ENCODE data around the gene ASXL1. TPM values are rescaled to one million over a fixed set of nuclear protein-coding genes. Genes with fewer than 3 reads are reported as not detected.
"Not testable (repeated sequence)": the region's sequence is repeated elsewhere in the genome, so short reads cannot be mapped to it uniquely, and the experiment has no call there.

Gene ASXL1
- total RNA-seq, 2 donors from 2014 or later: 88.9 to 98.6 TPM

DNA sequence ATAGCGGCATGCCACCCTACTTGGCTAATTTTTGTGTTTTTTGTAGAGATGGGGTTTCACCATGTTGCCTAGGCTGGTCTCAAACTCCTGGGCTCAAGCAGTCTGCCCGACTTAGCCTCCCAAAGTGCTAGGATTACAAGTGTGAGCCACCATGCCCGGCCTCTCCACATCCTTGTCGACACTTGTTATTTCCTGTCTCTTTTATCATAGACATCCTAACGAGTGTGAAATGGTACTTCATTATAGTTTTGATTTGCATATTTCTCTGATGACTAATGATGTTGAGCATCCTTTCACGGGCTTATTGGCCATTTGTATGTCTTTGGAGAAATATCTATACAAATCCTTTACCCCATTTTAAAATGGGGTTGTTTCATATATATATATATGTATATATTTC lies 39.0 kb upstream of the ASXL1 start:
- H3K4me3 Mint-ChIP-seq: no peak overlapping the region
- no peak for DNase-seq
- H3K4me1 Mint-ChIP-seq: no peaks in the 10 kb centered on the region
- no peak overlapping the region for H3K27ac ChIP-seq (ENCODE audit: low read depth, low read length)
- H3K9me3 Mint-ChIP-seq: no peaks in the 10 kb centered on the region
- H3K9me3 ChIP-seq (ENCODE audit: control insufficient read depth, low read length): no peaks in the 10 kb centered on the region
- H3K36me3 Mint-ChIP-seq (ENCODE audit: low read depth): peaks cover 56% of the 10 kb centered on the region
- 91 to 100% methylated on average over 2 to 5 of the region's 6 CpGs for WGBS, 2 experiments (ENCODE audit: insufficient coverage in 1 of 2, insufficient read length in 1 of 2)
- H3K27me3 Mint-ChIP-seq (ENCODE audit: insufficient read depth): no peaks in the 10 kb centered on the region
- TF ChIP-seq, protein P1, sequence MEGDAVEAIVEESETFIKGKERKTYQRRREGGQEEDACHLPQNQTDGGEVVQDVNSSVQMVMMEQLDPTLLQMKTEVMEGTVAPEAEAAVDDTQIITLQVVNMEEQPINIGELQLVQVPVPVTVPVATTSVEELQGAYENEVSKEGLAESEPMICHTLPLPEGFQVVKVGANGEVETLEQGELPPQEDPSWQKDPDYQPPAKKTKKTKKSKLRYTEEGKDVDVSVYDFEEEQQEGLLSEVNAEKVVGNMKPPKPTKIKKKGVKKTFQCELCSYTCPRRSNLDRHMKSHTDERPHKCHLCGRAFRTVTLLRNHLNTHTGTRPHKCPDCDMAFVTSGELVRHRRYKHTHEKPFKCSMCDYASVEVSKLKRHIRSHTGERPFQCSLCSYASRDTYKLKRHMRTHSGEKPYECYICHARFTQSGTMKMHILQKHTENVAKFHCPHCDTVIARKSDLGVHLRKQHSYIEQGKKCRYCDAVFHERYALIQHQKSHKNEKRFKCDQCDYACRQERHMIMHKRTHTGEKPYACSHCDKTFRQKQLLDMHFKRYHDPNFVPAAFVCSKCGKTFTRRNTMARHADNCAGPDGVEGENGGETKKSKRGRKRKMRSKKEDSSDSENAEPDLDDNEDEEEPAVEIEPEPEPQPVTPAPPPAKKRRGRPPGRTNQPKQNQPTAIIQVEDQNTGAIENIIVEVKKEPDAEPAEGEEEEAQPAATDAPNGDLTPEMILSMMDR (conservative IDR thresholded peaks at IDR 0.05): no peak
- no peak overlapping the region for H3K4me3 ChIP-seq (ENCODE audit: low read length)
- H3K36me3 ChIP-seq (ENCODE audit: control insufficient read depth, insufficient read depth, low read length): peaks cover 39% of the 10 kb centered on the region
- no peak overlapping the region for H3K27ac Mint-ChIP-seq
- no peak overlapping the region for H3K9ac ChIP-seq (ENCODE audit: extremely low read depth, low read length, poor library complexity, severe bottlenecking)
- no peaks in the 10 kb centered on the region for H3K27me3 ChIP-seq (ENCODE audit: control insufficient read depth, insufficient read depth, low read length, poor library complexity, severe bottlenecking)
- H3K4me1 ChIP-seq (ENCODE audit: control insufficient read depth, insufficient read depth, low read length): no peaks in the 10 kb centered on the region

DNA sequence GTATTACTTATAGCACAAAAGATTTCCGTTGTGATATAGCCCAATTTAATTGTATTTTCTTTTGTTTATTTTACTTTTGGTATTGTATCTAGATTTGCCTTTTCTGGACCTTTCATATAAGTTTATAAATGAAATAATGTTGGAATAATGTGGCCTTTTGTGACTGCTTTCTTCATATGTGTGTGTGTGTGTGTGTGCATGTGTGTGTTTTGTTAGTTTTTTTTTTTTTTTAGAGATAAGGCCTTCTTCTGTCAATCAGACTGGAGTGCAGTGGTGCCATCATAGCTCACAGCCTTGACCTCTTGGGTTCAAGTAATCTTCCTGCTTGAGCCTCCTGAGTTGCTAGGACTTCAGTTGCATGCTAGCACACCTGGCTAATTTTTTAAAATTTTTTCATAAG lies 37.8 kb upstream of the ASXL1 start:
- H3K36me3 Mint-ChIP-seq (ENCODE audit: low read depth): peaks cover 49% of the 10 kb centered on the region
- H3K9ac ChIP-seq (ENCODE audit: extremely low read depth, low read length, poor library complexity, severe bottlenecking): no peak overlapping the region
- TF ChIP-seq, protein P1 (conservative IDR thresholded peaks at IDR 0.05): no peak
- no peak overlapping the region for H3K27ac Mint-ChIP-seq
- H3K27ac ChIP-seq (ENCODE audit: low read depth, low read length): no peak overlapping the region
- H3K4me3 ChIP-seq (ENCODE audit: low read length): no peak overlapping the region
- no peak overlapping the region for H3K4me3 Mint-ChIP-seq
- H3K9me3 Mint-ChIP-seq: no peaks in the 10 kb centered on the region
- H3K36me3 ChIP-seq (ENCODE audit: control insufficient read depth, insufficient read depth, low read length): peaks cover 39% of the 10 kb centered on the region
- H3K4me1 ChIP-seq (ENCODE audit: control insufficient read depth, insufficient read depth, low read length): no peaks in the 10 kb centered on the region
- H3K27me3 ChIP-seq (ENCODE audit: control insufficient read depth, insufficient read depth, low read length, poor library complexity, severe bottlenecking): no peaks in the 10 kb centered on the region
- no peak for DNase-seq
- no peaks in the 10 kb centered on the region for H3K9me3 ChIP-seq (ENCODE audit: control insufficient read depth, low read length)
- H3K4me1 Mint-ChIP-seq: no peaks in the 10 kb centered on the region
- no CpG with 5 or more reads among the region's 1 CpG for WGBS, 2 experiments (ENCODE audit: insufficient coverage in 1 of 2, insufficient read length in 1 of 2)
- no peaks in the 10 kb centered on the region for H3K27me3 Mint-ChIP-seq (ENCODE audit: insufficient read depth)

DNA sequence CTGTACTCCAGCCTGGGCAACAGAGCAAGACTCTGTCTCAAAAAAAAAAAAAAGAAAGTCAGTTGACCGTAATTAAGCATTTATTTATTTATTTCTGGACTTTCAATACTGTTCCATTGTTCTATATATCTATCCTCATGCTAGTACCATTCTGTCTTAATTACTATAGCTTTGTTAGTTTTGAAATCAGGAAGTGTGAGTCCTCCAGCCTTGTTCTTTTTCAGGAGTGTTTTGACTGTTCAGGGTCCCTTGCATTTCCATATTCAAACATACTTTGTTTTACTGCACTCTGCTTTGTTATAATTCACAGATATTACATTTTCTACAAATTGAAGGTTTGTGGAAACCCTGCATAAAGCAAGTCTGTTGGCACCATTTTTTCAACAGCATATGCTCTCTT lies 36.7 kb upstream of the ASXL1 start:
- H3K4me1 ChIP-seq (ENCODE audit: control insufficient read depth, insufficient read depth, low read length): peaks cover 4% of the 10 kb centered on the region
- Mint-ChIP-seq H3K4me1 (peaks cover 8% of the 10 kb centered on the region), H3K36me3 (ENCODE audit: low read depth) (peaks cover 40% of the 10 kb centered on the region), H3K27ac (no peak overlapping the region), H3K4me3 (no peak overlapping the region), H3K27me3 (ENCODE audit: insufficient read depth) (no peaks in the 10 kb centered on the region), H3K9me3 (no peaks in the 10 kb centered on the region)
- H3K27ac ChIP-seq (ENCODE audit: low read depth, low read length): no peak overlapping the region
- no peak for DNase-seq
- H3K9ac ChIP-seq (ENCODE audit: extremely low read depth, low read length, poor library complexity, severe bottlenecking): no peak overlapping the region
- TF ChIP-seq, protein P1 (conservative IDR thresholded peaks at IDR 0.05): no peak
- no peaks in the 10 kb centered on the region for H3K9me3 ChIP-seq (ENCODE audit: control insufficient read depth, low read length)
- no CpG with 5 or more reads among the region's 1 CpG for whole genome bisulfite sequencing, 2 experiments (ENCODE audit: insufficient coverage in 1 of 2, insufficient read length in 1 of 2)
- no peak overlapping the region for H3K4me3 ChIP-seq (ENCODE audit: low read length)
- no peaks in the 10 kb centered on the region for H3K27me3 ChIP-seq (ENCODE audit: control insufficient read depth, insufficient read depth, low read length, poor library complexity, severe bottlenecking)
- peaks cover 29% of the 10 kb centered on the region for H3K36me3 ChIP-seq (ENCODE audit: control insufficient read depth, insufficient read depth, low read length)

DNA sequence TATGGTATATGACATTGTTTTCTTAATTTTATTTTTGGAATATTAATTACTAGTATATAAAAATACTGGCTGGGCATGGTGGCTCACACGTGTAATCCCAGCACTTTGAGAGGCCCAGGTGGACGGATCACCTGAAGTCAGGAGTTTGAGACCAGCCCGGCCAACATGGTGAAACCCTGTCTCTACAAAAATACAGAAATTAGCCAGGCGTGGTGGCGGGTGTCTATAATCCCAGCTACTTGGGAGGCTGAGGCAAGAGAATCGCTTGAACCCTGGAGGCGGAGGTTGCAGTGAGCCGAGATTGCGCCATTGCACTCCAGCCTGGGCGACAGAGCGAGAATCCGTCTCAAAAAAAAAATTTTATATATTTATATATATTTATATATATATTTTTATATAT lies 35.9 kb upstream of the ASXL1 start:
- not testable (repeated sequence) for H3K27me3 Mint-ChIP-seq (ENCODE audit: insufficient read depth); H3K9ac ChIP-seq (ENCODE audit: extremely low read depth, low read length, poor library complexity, severe bottlenecking); H3K27ac Mint-ChIP-seq; H3K9me3 Mint-ChIP-seq; DNase-seq; H3K9me3 ChIP-seq (ENCODE audit: control insufficient read depth, low read length); H3K4me3 ChIP-seq (ENCODE audit: low read length); H3K4me1 ChIP-seq (ENCODE audit: control insufficient read depth, insufficient read depth, low read length); H3K27me3 ChIP-seq (ENCODE audit: control insufficient read depth, insufficient read depth, low read length, poor library complexity, severe bottlenecking); H3K4me3 Mint-ChIP-seq; H3K27ac ChIP-seq (ENCODE audit: low read depth, low read length)
- peaks cover 20% of the 10 kb centered on the region for H3K36me3 ChIP-seq (ENCODE audit: control insufficient read depth, insufficient read depth, low read length)
- Mint-ChIP-seq H3K36me3 (ENCODE audit: low read depth) (peaks cover 36% of the 10 kb centered on the region), H3K4me1 (peaks cover 17% of the 10 kb centered on the region)
- 96 to 97% methylated on average over 5 to 7 of the region's 12 CpGs for WGBS, 2 experiments (ENCODE audit: insufficient coverage in 1 of 2, insufficient read length in 1 of 2)

DNA sequence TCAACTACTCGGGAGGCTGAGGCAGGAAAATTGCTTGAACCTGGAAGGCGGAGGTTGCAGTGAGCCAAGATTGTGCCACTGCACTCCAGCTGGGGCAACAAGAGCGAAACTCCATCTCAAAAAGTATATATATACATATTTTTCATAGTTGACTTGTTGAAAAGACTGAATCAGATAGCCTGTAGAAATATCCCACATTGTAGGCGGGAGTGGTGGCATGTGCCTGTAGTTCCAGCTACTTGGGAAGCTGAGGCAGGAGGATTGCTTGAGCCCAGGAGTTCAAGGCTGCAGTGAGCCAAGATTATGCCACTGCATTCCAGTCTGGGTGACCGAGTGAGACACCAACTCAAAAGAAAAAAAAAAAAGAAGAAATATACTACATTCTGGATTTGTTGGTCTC lies 34.4 kb upstream of the ASXL1 start:
- not testable (repeated sequence) for DNase-seq; H3K27ac Mint-ChIP-seq; H3K9me3 Mint-ChIP-seq; H3K4me1 ChIP-seq (ENCODE audit: control insufficient read depth, insufficient read depth, low read length); H3K27me3 Mint-ChIP-seq (ENCODE audit: insufficient read depth); H3K4me3 Mint-ChIP-seq; H3K9ac ChIP-seq (ENCODE audit: extremely low read depth, low read length, poor library complexity, severe bottlenecking); H3K9me3 ChIP-seq (ENCODE audit: control insufficient read depth, low read length); H3K27ac ChIP-seq (ENCODE audit: low read depth, low read length); H3K4me3 ChIP-seq (ENCODE audit: low read length); H3K27me3 ChIP-seq (ENCODE audit: control insufficient read depth, insufficient read depth, low read length, poor library complexity, severe bottlenecking); H3K36me3 ChIP-seq (ENCODE audit: control insufficient read depth, insufficient read depth, low read length)
- WGBS, 2 experiments (ENCODE audit: insufficient coverage in 1 of 2, insufficient read length in 1 of 2): 92 to 100% methylated on average over 1 to 4 of the region's 5 CpGs
- Mint-ChIP-seq H3K4me1 (peaks cover 19% of the 10 kb centered on the region), H3K36me3 (ENCODE audit: low read depth) (peaks cover 31% of the 10 kb centered on the region)

Data from endodermal cell (in vitro differentiated cells).